Common myeloid progenitor, CD34-positive (primary cell): Measurements from ENCODE around the gene ARMC6.
"Not testable (repeated sequence)": the region's sequence is repeated elsewhere in the genome, so short reads cannot be mapped to it uniquely, and the experiment has no call there.

Source experiments
- CTCF ChIA-PET: fragments of 350-600 bp; sonication (Branson Sonifier 250); formaldehyde crosslinking; loops from one replicate; lab custom pipeline; 2021; ENCODE audit warnings: antibody characterized with exemption; lab: Charles Lee
- POLR2A ChIA-PET: fragments of 350-600 bp; sonication (Branson Sonifier 250); formaldehyde crosslinking; loops from one replicate; lab custom pipeline; 2021; ENCODE audit warnings: antibody characterized with exemption; lab: Charles Lee
- DNase-seq, 3 donors: peaks; one replicate each; pipeline versions ENCODE4 v3.0.0 to v3.0.0-alpha.2; 2013
- H3K27ac ChIP-seq, 2 experiments: 1 replicate in 1 of 2; 2 replicates in 1 of 2; pipeline ENCODE4 v1.7.0; 2013; ENCODE audit warnings: inconsistent platforms in 2 of 2, low read length in 2 of 2, mild to moderate bottlenecking in 2 of 2, low read depth in 1 of 2, moderate library complexity in 1 of 2; ENCODE audit not compliant: severe bottlenecking in 2 of 2, insufficient read depth in 1 of 2, poor library complexity in 1 of 2
- H3K27me3 ChIP-seq, 5 experiments: replicated peaks in 2 of 5; 1 replicate in 3 of 5; 2 replicates in 2 of 5; pipeline versions ENCODE4 v1.6.1 to v1.7.0; 2013; ENCODE audit warnings: low read length in 4 of 5, mild to moderate bottlenecking in 2 of 5, moderate library complexity in 2 of 5, inconsistent platforms in 1 of 5; ENCODE audit not compliant: insufficient read depth in 5 of 5, control insufficient read depth in 4 of 5
- H3K36me3 ChIP-seq, 4 experiments: 1 replicate in 2 of 4; 2 replicates in 2 of 4; pipeline versions ENCODE4 v1.6.1 to v1.7.0; 2013; ENCODE audit warnings: low read length in 3 of 4, control low read depth in 1 of 4, mild to moderate bottlenecking in 1 of 4; ENCODE audit not compliant: control insufficient read depth in 4 of 4, insufficient read depth in 4 of 4
- H3K4me1 ChIP-seq, 4 experiments: 1 replicate in 3 of 4; 2 replicates in 1 of 4; pipeline versions ENCODE4 v1.6.1 to v1.7.1; 2013; ENCODE audit warnings: low read length in 3 of 4, mild to moderate bottlenecking in 3 of 4, control low read depth in 1 of 4, inconsistent platforms in 1 of 4, moderate library complexity in 1 of 4; ENCODE audit not compliant: control insufficient read depth in 4 of 4, insufficient read depth in 4 of 4; ENCODE audit errors: control extremely low read depth in 1 of 4
- H3K4me3 ChIP-seq, 7 experiments: 1 replicate in 4 of 7; 2 replicates in 3 of 7; pipeline versions ENCODE4 v1.5.1 to v1.7.0; 2013; ENCODE audit warnings: mild to moderate bottlenecking in 7 of 7, low read length in 6 of 7, moderate library complexity in 6 of 7, inconsistent platforms in 2 of 7, low read depth in 2 of 7, control low read depth in 1 of 7; ENCODE audit not compliant: insufficient read depth in 4 of 7, control insufficient read depth in 1 of 7; ENCODE audit errors: extremely low read depth in 1 of 7
- H3K9me3 ChIP-seq, 5 experiments: 1 replicate in 4 of 5; 2 replicates in 1 of 5; pipeline versions ENCODE4 v1.6.1 to v1.7.1; 2013; ENCODE audit warnings: low read length in 4 of 5, mild to moderate bottlenecking in 2 of 5, inconsistent platforms in 1 of 5, low read depth in 1 of 5, moderate library complexity in 1 of 5; ENCODE audit not compliant: control insufficient read depth in 4 of 5, insufficient read depth in 2 of 5; ENCODE audit errors: control extremely low read depth in 1 of 5
- WGBS: methylation state at CpG from one replicate; pipeline ENCODE4 v1.1.5; 2013; ENCODE audit not compliant: insufficient coverage; 5-methylcytosine and 5-hydroxymethylcytosine counted together

ARMC6 gene

DNA sequence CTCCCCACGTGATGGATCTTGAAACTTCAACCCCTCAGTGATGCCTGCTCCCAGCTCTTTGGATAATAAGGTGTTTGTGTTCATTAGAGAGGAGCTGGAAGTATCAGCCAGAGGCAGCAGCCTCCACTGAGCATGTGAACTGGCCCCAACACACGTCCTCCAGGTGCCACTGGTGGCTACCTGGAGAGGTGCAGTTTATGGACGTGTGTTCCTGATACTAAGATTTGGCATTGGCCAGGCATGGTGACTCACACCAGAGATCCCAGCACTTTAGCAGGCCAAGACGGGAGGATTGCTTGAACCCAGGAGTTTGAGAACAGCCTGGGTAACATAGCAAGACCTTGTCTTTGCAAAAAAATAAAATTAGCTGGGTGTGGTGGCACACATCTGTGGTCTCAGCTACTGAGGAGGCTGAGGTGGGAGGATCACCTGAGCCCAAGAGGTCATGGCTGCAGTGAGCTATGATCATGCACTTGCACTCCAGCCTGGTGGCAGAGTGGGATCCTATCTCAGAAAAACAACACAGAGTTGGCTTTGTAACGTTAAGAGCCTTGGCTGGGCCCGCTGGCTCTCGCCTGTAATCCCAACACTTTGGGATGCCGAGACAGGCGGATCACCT, 64.8 kb downstream of the ARMC6 start:
- POLR2A ChIA-PET, result no interaction called here
- Histone ChIP-seq H3K27me3 (no peaks in the 10 kb centered on the region), H3K36me3 (peaks cover 0 to 14% (median 3%) of the 10 kb centered on the region in 4 experiments), H3K9me3 (no peaks in the 10 kb centered on the region), H3K4me1 (no peaks in the 10 kb centered on the region), H3K27ac (no peak overlapping the region), H3K4me3 (no peak overlapping the region)
- DNase-seq, result no peak
- CTCF ChIA-PET, result interaction anchor here (1.4 kb wide), 1 partner anchor 13 kb away, joined by 3 read pairs; no protein-coding TSS in a partner anchor
- 97% methylated on average over 9 of the region's 9 CpGs for WGBS

DNA sequence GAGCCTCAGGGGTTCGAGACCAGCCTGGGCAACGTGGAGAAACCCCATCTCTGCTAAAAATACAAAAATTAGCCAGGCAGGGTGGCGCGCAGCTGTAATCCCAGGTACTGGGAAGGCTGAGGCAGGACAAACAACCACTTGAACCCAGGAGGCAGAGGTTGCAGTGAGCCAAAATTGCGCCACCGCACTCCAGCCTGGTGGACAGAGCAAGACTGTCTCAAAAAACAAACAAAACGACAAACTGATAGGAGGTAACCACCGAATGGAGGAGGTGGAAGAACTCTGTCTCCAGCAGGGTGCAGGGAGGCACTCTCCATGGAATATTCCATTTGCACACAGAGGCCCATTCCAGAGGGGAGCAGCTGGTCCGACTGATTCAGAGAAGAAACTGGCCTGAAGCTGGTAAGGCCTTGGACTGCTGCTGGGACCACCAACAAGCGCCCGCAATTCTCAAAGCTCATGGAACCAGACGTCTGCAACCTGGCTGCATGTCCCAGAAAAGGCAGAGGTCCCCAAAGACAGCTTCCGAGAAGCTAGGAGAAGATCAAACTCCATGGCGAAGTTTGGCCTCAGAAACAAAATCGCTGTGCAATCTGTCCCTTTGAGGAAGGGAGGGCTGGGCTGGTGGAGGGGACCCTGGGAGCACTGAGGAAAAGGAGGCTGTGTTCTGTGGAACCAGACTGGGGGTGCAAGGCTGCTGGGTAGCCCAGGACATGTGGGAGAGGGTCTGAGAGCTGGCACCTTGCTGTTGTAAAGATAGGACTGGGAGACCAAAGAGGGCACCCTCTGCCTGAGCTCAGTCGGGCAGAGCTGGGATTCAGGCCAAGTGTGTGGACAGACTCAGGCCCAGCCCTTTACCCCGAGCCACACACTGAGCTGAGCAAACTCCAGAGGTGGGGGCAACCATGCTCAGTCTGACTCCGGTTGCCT, 65.6 kb downstream of the ARMC6 start:
- H3K4me3 ChIP-seq, result no peak overlapping the region
- H3K36me3 ChIP-seq, result peaks cover 0 to 14% (median 3%) of the 10 kb centered on the region in 4 experiments
- H3K4me1 ChIP-seq, result no peaks in the 10 kb centered on the region
- WGBS, result 95% methylated on average over 17 of the region's 18 CpGs
- no peaks in the 10 kb centered on the region for H3K9me3 ChIP-seq
- no peak for DNase-seq
- ChIA-PET CTCF (interaction anchor here (0.7 to 1.4 kb wide), 3 partner anchors 10 to 47 kb away, joined by 3 read pairs; no protein-coding TSS in a partner anchor), POLR2A (no interaction called here)
- no peak overlapping the region for H3K27ac ChIP-seq
- H3K27me3 ChIP-seq, result no peaks in the 10 kb centered on the region

DNA sequence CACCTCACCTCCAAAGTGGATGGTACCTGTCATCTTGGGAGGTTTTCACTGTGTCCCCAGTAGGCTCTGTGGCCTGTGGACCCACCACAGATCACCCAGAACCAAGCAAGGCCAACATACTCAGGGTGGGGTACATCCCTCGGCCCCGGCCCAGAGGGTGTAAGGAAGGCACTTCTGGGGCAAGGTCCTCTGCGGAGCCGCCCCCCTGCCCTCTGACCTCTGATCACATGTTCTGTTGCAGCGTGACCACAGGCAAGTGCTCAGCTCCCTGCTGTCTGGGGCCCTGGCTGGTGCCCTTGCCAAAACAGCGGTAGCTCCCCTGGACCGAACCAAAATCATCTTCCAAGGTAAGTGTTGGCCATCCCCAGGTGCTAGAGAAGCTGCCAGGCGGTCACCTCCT, 68.1 kb downstream of the ARMC6 start:
- ChIA-PET POLR2A (no interaction called here), CTCF (no interaction called here)
- Histone ChIP-seq H3K4me3 (no peak overlapping the region), H3K36me3 (peaks cover 0 to 14% (median 3%) of the 10 kb centered on the region in 4 experiments), H3K4me1 (no peaks in the 10 kb centered on the region), H3K9me3 (no peaks in the 10 kb centered on the region), H3K27me3 (no peaks in the 10 kb centered on the region), H3K27ac (no peak overlapping the region)
- 100% methylated on average over 3 of the region's 8 CpGs for WGBS
- DNase-seq, result no peak

DNA sequence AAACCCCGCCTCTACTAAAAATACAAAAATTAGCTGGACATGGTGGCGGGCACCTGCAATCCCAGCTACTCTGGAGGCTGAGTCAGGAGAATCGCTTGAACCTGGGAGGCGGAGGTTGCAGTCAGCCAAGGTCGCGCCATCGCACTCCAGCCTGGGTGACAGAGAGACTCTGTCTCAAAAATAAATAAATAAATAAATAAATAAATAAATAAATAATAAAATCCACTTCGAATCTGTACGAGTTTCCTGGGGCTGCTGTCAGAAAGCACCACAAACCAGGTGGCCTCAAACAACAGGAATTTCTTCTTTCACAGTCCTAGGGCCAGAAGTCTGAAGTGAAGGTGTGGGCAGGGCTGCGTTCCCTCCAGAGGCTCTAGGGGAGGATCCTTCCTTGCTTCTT, 69.2 kb downstream of the ARMC6 start:
- H3K9me3 ChIP-seq, DNase-seq, POLR2A ChIA-PET, H3K4me3 ChIP-seq, H3K4me1 ChIP-seq, H3K36me3 ChIP-seq, CTCF ChIA-PET, H3K27ac ChIP-seq, H3K27me3 ChIP-seq: not testable (repeated sequence)
- 100% methylated on average over 5 of the region's 10 CpGs for WGBS

- no peak for DNase-seq
- H3K4me3 ChIP-seq, result no peak overlapping the region
- 100% methylated on average over 5 of the region's 11 CpGs for WGBS
- H3K27ac ChIP-seq, result no peak overlapping the region
- POLR2A ChIA-PET, result no interaction called here
- no peaks in the 10 kb centered on the region for H3K4me1 ChIP-seq
- H3K36me3 ChIP-seq, result peaks cover 0 to 13% (median 5%) of the 10 kb centered on the region in 4 experiments
- H3K27me3 ChIP-seq, result no peaks in the 10 kb centered on the region
- CTCF ChIA-PET, result interaction anchor here (1.0 kb wide), 1 partner anchor 13 kb away, joined by 4 read pairs; no protein-coding TSS in a partner anchor
- H3K9me3 ChIP-seq, result no peaks in the 10 kb centered on the region
Observed at GRCh38 chr19:19103167-19103566, 69.8 kb downstream of the ARMC6 start.

GRCh38 chr19:19105365-19106055, 72.1 kb downstream of the ARMC6 start:
- ChIA-PET POLR2A (no interaction called here), CTCF (interaction anchor here (1.2 kb wide), 1 partner anchor 10 kb away, joined by 5 read pairs; no protein-coding TSS in a partner anchor)
- Histone ChIP-seq H3K4me3 (no peak overlapping the region), H3K36me3 (peaks cover 0 to 8% (median 5%) of the 10 kb centered on the region in 4 experiments), H3K27ac (no peak overlapping the region), H3K9me3 (no peaks in the 10 kb centered on the region), H3K27me3 (no peaks in the 10 kb centered on the region), H3K4me1 (peaks cover 0 to 5% (median 2%) of the 10 kb centered on the region in 4 experiments)
- 73% methylated on average over 22 of the region's 36 CpGs for WGBS
- DNase-seq, result peak in 2 of 3 donors; percentile 7 to 30
